Hepatocyte (in vitro differentiated cells): Measurements from ENCODE around the gene FRMD3. TPM values are rescaled to one million over a fixed set of nuclear protein-coding genes. Genes with fewer than 3 reads are reported as not detected.

Experiments
- DNase-seq: peaks from one replicate; pipeline ENCODE4 v3.0.0-alpha.2; 2016; ENCODE audit warnings: low spot score
- H2AFZ ChIP-seq: fragments of 200-600 bp; sonication (generic); 2 replicates; pipeline ENCODE4 v1.6.0; 2016; ENCODE audit warnings: antibody characterized with exemption, mild to moderate bottlenecking
- H3K27ac ChIP-seq: fragments of 200-600 bp; sonication (generic); 2 replicates; pipeline ENCODE4 v1.5.1; 2016; ENCODE audit warnings: mild to moderate bottlenecking
- H3K27me3 ChIP-seq: fragments of 200-600 bp; sonication (generic); 2 replicates; pipeline ENCODE4 v1.6.1; 2016
- H3K36me3 ChIP-seq: fragments of 200-600 bp; sonication (generic); replicated peaks from 2 replicates; pipeline ENCODE4 v1.5.1; 2016; ENCODE audit warnings: low read depth; ENCODE audit not compliant: insufficient read depth
- H3K4me1 ChIP-seq: fragments of 200-600 bp; sonication (generic); 2 replicates; pipeline ENCODE4 v1.5.1; 2016; ENCODE audit warnings: mild to moderate bottlenecking, moderate library complexity; ENCODE audit not compliant: insufficient read depth
- H3K4me2 ChIP-seq: fragments of 200-600 bp; sonication (generic); 2 replicates; pipeline ENCODE4 v1.6.0; 2016
- H3K4me3 ChIP-seq: fragments of 200-600 bp; sonication (generic); 2 replicates; pipeline ENCODE4 v1.5.1; 2016; ENCODE audit warnings: mild to moderate bottlenecking
- H3K79me2 ChIP-seq: fragments of 200-600 bp; sonication (generic); 2 replicates; pipeline ENCODE4 v1.6.0; 2017; ENCODE audit warnings: mild to moderate bottlenecking
- H3K9me2 ChIP-seq: fragments of 200-600 bp; sonication (generic); replicated peaks from 2 replicates; pipeline ENCODE4 v1.6.0; 2017; ENCODE audit warnings: mild to moderate bottlenecking; ENCODE audit not compliant: insufficient read depth
- H3K9me3 ChIP-seq: fragments of 200-600 bp; sonication (generic); 2 replicates; pipeline ENCODE4 v1.5.1; 2016; ENCODE audit warnings: low read depth, mild to moderate bottlenecking
- H4K20me1 ChIP-seq: fragments of 200-600 bp; sonication (generic); 2 replicates; pipeline ENCODE4 v1.6.0; 2016; ENCODE audit warnings: mild to moderate bottlenecking; ENCODE audit not compliant: insufficient read depth, poor library complexity, severe bottlenecking
- CTCF ChIP-seq: fragments of 200-600 bp; sonication (generic); IDR thresholded peaks from 2 replicates; pipeline ENCODE4 v1.5.1; 2016; ENCODE audit warnings: antibody characterized with exemption, mild to moderate bottlenecking; ENCODE audit not compliant: poor library complexity
- EZH2 ChIP-seq: fragments of 200-600 bp; sonication (generic); IDR thresholded peaks from 2 replicates; pipeline ENCODE4 v1.6.1; 2016; ENCODE audit warnings: antibody characterized with exemption, mild to moderate bottlenecking, borderline replicate concordance
- EZH2phosphoT487 ChIP-seq: fragments of 200-600 bp; sonication (generic); IDR thresholded peaks from one replicate; pipeline ENCODE4 v1.6.1; 2018; ENCODE audit warnings: antibody characterized with exemption, mild to moderate bottlenecking, low read depth, moderate library complexity; ENCODE audit not compliant: unreplicated experiment, severe bottlenecking
- WGBS: methylation state at CpG from one replicate; pipeline ENCODE4 v1.1.6; 2016; ENCODE audit warnings: low lambda C conversion rate; ENCODE audit errors: missing lambda C conversion rate; 5-methylcytosine and 5-hydroxymethylcytosine counted together
- polyA plus RNA-seq: library from polyadenylated mRNA; unstranded; fragments of >200 nt; fragmentation: Nextera tagmentation; extraction: Ambion mirVana; gene quantifications from 2 replicates; pipeline ENCODE4 v1.2.1, GENCODE V29; 2016
- total RNA-seq: library from RNA; depleted of rRNA; stranded (reverse); fragments of >200 nt; gene quantifications from 2 replicates; pipeline ENCODE4 v1.2.3, GENCODE V29; 2014

Gene FRMD3
- total and polyA plus RNA-seq, 2 experiments from 2014 or later: 3.9 to 7.0 TPM

- DNase-seq: no peak
- WGBS: 73% methylated on average over 3 of the region's 3 CpGs
Observed at GRCh38 chr9:83441390-83441789, 96.8 kb downstream of the FRMD3 start.

GRCh38 chr9:83440641-83441040 is 97.6 kb downstream of the FRMD3 start:
- no peak overlapping the region for H3K27ac ChIP-seq
- no peaks in the 10 kb centered on the region for H3K36me3 ChIP-seq
- DNase-seq: no peak
- no peaks in the 10 kb centered on the region for H3K27me3 ChIP-seq
- H3K4me2 ChIP-seq: no peak overlapping the region
- TF ChIP-seq EZH2phosphoT487: no peak
- H4K20me1 ChIP-seq: no peaks in the 10 kb centered on the region
- H3K4me1 ChIP-seq: no peaks in the 10 kb centered on the region
- no peaks in the 10 kb centered on the region for H3K9me3 ChIP-seq
- no peaks in the 10 kb centered on the region for H3K9me2 ChIP-seq
- 69% methylated on average over 5 of the region's 5 CpGs for WGBS
- H3K4me3 ChIP-seq: no peak overlapping the region
- no peaks in the 10 kb centered on the region for H3K79me2 ChIP-seq
- no peak overlapping the region for H2AFZ ChIP-seq

More at GRCh38 chr9:83441390-83441789, 96.8 kb downstream of the FRMD3 start:
- no peaks in the 10 kb centered on the region for H3K9me3 ChIP-seq
- H3K27ac ChIP-seq: peak overlapping the region; percentile 24
- no peak for TF ChIP-seq EZH2phosphoT487
- no peak for TF ChIP-seq EZH2
- TF ChIP-seq CTCF: no peak
- no peak overlapping the region for H3K4me3 ChIP-seq
- H3K36me3 ChIP-seq: no peaks in the 10 kb centered on the region
- H3K79me2 ChIP-seq: no peaks in the 10 kb centered on the region
- no peak overlapping the region for H3K4me2 ChIP-seq
- no peaks in the 10 kb centered on the region for H3K9me2 ChIP-seq
- H2AFZ ChIP-seq: no peak overlapping the region
- no peaks in the 10 kb centered on the region for H4K20me1 ChIP-seq
- H3K4me1 ChIP-seq: no peaks in the 10 kb centered on the region
- H3K27me3 ChIP-seq: no peaks in the 10 kb centered on the region

- TF ChIP-seq CTCF: no peak
- Histone ChIP-seq H4K20me1 (no peaks in the 10 kb centered on the region), H3K4me1 (peaks cover 17% of the 10 kb centered on the region), H3K27me3 (no peaks in the 10 kb centered on the region), H3K4me2 (no peak overlapping the region), H3K4me3 (no peak overlapping the region), H3K79me2 (no peaks in the 10 kb centered on the region), H2AFZ (no peak overlapping the region), H3K9me3 (no peaks in the 10 kb centered on the region), H3K27ac (no peak overlapping the region), H3K36me3 (no peaks in the 10 kb centered on the region), H3K9me2 (no peaks in the 10 kb centered on the region)
- WGBS: 93% methylated on average over 4 of the region's 4 CpGs
- DNase-seq: no peak
Observed at GRCh38 chr9:83435301-83435700, 102.9 kb downstream of the FRMD3 start.

- no peaks in the 10 kb centered on the region for H3K36me3 ChIP-seq
- no peak overlapping the region for H3K27ac ChIP-seq
- DNase-seq: no peak
- 88% methylated on average over 1 of the region's 1 CpG for WGBS
- H3K27me3 ChIP-seq: no peaks in the 10 kb centered on the region
- H2AFZ ChIP-seq: no peak overlapping the region
- H4K20me1 ChIP-seq: no peaks in the 10 kb centered on the region
- no peak overlapping the region for H3K4me2 ChIP-seq
- H3K4me3 ChIP-seq: no peak overlapping the region
- peaks cover 17% of the 10 kb centered on the region for H3K4me1 ChIP-seq
- no peak for TF ChIP-seq EZH2phosphoT487
- TF ChIP-seq CTCF: no peak
- TF ChIP-seq EZH2: no peak
- H3K9me3 ChIP-seq: no peaks in the 10 kb centered on the region
- no peaks in the 10 kb centered on the region for H3K9me2 ChIP-seq
- H3K79me2 ChIP-seq: no peaks in the 10 kb centered on the region
Observed at GRCh38 chr9:83434254-83434653, 103.9 kb downstream of the FRMD3 start.
